ENCODE data around the gene TMEM89.

DNA sequence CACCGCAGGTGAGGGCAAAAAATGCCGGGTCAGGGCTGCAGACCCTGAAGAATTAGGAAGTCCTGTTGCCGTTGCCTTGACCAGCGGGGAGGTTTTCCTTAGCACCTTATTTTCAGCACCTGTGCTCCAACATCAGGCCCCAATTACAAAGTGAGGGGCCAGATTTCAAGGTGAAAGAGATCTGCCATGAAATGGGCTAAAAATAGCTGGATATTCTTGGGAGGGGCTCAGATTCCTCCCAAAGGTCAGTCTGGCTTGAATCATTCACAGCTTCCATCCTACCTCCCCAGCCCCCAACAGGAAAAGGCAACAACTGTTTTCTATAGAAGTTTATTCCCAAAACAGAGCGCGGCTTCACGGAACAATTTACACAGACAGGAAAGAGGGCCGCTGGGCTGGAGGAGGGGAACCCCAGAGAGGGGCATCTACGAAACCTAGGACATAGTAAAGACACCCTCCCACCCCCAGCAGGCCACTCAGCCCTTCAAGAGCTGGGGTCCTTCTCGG, 14.6 kb upstream of the TMEM89 start:
- TF ChIP-seq, protein P1, sequence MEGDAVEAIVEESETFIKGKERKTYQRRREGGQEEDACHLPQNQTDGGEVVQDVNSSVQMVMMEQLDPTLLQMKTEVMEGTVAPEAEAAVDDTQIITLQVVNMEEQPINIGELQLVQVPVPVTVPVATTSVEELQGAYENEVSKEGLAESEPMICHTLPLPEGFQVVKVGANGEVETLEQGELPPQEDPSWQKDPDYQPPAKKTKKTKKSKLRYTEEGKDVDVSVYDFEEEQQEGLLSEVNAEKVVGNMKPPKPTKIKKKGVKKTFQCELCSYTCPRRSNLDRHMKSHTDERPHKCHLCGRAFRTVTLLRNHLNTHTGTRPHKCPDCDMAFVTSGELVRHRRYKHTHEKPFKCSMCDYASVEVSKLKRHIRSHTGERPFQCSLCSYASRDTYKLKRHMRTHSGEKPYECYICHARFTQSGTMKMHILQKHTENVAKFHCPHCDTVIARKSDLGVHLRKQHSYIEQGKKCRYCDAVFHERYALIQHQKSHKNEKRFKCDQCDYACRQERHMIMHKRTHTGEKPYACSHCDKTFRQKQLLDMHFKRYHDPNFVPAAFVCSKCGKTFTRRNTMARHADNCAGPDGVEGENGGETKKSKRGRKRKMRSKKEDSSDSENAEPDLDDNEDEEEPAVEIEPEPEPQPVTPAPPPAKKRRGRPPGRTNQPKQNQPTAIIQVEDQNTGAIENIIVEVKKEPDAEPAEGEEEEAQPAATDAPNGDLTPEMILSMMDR (IDR thresholded peaks at IDR 0.05), result no peak
- TF ChIP-seq POLR2AphosphoS5 (IDR thresholded peaks at IDR 0.05) (no peak), POLR2A (IDR thresholded peaks at IDR 0.05; ENCODE audit: low read depth) (no peak), EP300 (IDR thresholded peaks at IDR 0.05) (no peak)

Measured in esophagus muscularis mucosa (tissue), 4 donors.